RKO (cell line): ENCODE results near the gene CHD2.
"Not testable (repeated sequence)": the region's sequence is repeated elsewhere in the genome, so short reads cannot be mapped to it uniquely, and the experiment has no call there.

Source experiments
- DNase-seq: peaks from one replicate; pipeline ENCODE4 v3.0.0-alpha.2; 2016; ENCODE audit warnings: low spot score

Gene CHD2

GRCh38 chr15:92906563-92907081 lies 6.5 kb downstream of the CHD2 start:
- DNase-seq = peak; percentile 98

DNA sequence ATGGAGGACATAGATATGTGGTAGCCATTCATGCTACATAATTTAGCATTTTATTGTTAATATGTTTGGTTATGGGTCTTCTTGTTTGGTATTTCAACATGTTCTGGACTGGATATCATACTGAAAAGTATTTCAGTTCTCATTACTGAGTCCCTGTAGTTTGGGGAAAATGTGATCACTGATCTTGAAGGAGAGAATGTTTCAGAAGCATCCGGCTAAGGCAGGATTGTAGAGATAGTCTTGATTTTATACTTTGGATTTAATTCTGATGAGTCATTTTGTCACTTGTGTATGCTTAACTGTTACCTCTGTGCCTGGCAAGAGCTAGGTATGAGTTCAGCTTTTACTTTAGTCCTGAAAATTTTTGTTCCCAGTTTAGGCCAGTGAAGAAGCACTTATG lies 7.1 kb downstream of the CHD2 start:
- DNase-seq = no peak

DNA sequence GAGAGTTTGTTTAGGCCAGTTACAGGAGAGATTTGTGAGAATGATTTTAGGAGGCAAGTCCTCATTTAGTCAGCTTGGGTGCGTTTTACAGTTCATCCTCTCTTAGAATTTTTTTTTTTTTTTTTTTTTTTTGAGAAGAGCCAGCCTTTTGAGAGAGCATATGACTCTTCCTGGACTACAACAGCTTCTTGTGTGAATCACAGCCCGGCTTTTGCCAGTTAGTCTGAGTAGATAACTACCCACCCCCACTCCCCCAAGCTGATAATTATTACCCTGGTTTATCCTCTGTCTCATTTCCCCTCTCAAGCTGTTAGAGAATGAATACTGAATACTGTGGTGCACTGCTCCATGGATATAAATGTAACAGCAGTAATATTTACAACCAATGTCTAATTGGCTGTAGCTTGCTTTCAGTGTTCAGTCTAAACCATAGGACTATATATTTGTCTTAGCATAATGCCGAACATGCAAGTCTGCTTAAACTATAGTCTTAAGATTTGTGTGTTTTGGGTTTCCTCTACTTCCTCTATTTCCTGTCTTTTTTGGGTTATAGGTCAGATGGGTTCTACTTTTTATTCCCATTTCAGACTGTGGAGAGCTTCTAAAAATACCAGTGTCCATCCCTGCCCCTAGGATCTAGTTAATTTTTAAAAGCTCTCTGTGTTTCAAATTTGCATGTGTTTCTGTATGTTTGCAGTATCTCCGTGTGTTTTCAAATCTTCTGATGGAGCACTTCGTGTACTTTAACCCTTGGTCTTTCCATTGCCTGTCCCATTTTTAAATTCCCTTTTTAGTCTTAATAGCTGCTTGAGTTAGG lies 8.0 kb downstream of the CHD2 start:
- DNase-seq = peak; percentile 90

GRCh38 chr15:92908713-92909057 lies 8.6 kb downstream of the CHD2 start:
- no peak for DNase-seq

- DNase-seq = no peak
Measured at GRCh38 chr15:92909136-92909781, 9.1 kb downstream of the CHD2 start.

GRCh38 chr15:92910451-92910850 lies 10.3 kb downstream of the CHD2 start:
- no peak for DNase-seq

DNA sequence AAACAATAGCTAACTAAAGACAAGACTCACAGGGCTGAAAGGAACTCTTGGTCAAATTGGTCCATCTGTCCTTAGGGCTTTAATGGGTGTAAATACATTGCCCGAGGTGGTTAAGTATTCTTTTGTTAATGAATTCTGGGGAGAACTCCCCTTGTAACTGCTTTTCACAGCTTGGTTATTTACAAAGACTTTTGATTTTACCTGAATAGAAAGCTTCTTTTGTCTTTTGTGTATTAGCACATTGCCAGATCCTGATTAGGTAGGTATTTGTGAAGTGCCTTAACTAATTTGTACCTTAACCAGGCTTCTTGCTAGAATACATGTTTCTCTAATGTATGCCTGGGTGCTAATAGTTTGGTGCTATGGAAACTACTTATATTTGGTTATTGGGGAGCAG lies 14.0 kb downstream of the CHD2 start:
- no peak for DNase-seq

DNA sequence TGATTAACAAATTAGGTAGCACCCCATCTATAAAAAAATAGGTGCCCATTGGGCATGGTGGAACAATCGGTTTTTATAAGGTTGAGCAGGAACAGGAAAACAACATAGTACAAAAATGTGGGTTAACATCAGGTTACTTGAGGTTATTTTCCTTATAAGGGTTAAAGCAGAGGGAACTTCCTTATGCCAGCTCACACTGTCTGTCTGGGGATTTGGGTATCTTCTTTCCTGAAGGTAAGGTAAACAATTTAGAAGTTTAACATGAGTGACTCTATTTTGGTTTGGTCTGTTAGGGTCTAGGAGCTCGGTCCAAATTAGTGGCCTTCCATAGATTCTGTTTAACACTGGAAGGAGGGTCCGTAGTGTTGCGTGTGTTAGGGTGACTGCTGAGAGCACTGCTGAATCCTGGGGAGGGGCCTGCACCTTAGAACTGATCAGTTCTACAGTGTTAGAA lies 14.7 kb downstream of the CHD2 start:
- DNase-seq = no peak

DNA sequence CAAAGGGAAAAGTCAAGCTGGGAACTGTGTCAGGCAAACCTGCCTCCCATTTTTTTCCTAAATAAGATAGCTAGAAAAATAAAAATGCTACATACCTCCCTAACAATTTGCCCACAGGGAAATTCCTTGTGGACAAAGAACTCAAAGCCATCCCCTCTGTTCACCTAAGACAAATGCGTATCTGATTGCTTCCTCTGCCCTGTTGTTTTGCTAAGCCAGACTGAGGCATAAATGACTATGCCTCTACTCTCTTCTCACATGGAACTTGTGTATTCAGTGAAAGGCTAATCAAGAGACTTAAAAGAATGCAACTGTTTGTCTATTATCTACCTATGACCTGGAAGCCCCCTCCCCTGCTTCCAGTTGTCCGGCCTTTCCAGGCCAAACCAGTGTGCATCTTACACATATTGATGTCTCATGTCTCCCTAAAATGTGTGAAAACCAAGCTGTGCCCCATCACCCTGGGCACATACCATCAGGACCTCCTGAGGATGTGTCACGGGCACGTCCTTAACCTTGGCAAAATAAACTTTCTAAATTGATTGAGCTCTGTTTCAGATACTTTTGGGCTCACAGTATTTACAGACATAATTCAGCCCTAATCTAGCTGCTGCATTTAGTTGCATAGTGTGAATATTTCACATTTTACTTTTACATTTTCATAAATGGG lies 15.8 kb downstream of the CHD2 start:
- DNase-seq = no peak

- peak; percentile 94 for DNase-seq
Measured at GRCh38 chr15:92917598-92918407, 17.7 kb downstream of the CHD2 start.

DNA sequence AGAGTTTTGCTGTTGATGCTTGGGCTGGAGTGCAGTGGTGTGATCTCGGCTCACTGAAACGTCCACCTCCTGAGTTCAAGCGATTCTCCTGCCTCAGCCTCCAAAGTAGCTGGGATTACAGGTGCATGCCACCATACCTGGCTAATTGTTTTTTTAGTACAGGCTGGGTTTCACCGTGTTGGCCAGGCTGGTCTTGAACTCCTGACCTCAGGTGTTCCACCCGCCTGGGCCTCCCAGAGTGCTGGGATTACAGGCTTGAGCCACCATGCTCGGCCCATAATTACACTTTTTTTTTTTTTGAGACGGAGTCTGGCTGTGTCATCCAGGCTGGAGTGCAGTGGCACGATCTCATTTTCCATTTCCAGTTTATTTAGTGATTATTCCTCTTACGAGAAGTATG lies 18.8 kb downstream of the CHD2 start:
- not testable (repeated sequence) for DNase-seq

DNA sequence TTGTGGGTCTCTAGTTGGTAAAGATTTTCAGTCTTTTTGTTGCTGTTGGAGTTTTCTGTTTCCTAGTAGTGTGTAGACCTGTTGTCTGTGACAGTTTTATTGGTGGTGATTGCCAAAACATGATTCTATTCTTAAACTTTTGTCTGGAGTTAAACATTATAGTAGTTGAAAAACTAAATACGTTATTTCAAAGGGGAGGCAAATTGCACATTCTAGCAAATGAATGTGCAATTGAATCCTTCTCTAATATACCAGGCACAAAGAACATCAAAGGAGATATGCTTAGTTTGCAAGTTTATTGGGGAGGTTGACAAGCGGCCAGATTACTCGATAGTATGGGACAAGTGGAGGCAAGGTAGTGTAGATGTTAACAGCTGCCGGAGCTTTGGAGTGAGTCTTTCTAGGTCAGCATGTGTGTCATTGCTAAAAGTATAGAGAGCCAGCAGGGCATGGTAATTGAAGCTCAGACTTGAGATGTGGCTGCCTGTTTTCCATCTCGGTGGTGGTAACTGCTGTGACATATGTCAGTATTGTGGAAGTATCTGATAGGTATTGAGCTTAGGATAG lies 20.6 kb downstream of the CHD2 start:
- DNase-seq = no peak

DNA sequence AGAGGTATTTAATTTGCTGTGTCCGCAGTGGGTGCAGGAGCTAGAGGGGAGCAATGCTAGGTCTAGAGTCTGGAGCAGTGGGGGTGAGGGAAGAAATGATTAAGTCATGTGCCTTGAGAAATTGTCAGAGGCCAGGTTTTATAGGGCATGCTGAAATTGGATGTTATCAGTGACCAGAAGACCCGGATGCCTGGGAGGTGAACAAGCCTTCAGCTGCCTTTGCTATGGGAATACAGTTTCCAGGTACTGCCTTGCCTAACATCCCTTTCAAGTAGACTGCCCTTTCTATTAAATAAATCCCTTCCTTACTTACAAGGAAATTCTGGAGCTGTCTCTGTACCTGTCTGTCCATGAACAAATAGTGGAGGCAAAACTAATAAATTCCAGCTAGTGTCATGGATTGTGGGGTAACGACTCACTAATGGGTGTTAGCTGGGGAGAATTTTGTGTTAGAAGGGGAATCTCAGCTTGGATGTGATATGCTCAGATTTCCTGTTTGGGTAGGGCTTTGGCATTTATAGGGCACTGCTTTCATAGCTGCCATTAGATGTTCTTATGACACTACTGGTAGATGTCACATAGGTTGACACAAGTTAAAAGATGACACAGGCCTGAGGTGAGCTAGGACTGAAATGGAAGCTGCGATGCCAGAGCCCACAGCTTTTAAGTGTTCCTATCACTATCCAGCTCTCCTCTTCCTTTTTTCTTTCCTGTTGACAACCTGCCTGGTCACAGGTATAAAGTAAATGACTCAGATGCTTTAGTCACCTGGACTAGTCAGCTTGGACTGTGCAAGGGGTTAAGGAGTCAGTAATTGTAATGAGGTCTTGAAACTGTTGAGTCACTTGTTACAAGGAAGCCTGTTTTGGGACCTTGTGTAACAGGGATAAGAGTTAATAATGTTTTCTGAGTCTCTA lies 21.3 kb downstream of the CHD2 start:
- DNase-seq = peak; percentile 88

DNA sequence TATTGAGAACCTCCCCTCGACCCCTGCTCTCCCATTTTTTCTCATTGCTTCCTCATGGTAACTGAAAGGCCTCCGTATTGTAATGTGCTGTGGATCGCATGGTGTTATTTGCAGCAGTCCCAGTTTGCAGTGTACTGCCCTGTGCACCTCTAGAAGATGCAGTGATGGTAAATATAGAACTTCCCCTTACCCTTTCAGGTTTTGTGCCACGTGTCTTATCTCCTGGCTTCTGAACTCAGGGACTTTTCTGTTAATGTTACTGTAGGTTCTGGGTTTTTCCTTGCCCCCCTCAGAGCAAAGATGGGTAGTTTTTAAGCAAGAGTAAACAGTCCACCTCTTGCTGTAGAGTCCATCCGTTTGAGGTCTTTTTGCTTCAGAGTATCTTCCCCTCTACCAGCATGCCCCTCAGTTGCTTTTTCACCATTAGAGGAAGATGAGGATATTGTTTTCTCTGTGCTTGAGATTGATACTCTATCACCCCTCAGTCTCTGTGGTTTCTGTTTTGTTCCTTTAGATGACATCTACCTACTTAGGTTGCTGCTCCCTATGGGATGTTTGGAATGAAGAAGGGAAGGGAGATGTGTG lies 22.4 kb downstream of the CHD2 start:
- no peak for DNase-seq

- no peak for DNase-seq
Measured at GRCh38 chr15:92924216-92924615, 24.1 kb downstream of the CHD2 start.

DNA sequence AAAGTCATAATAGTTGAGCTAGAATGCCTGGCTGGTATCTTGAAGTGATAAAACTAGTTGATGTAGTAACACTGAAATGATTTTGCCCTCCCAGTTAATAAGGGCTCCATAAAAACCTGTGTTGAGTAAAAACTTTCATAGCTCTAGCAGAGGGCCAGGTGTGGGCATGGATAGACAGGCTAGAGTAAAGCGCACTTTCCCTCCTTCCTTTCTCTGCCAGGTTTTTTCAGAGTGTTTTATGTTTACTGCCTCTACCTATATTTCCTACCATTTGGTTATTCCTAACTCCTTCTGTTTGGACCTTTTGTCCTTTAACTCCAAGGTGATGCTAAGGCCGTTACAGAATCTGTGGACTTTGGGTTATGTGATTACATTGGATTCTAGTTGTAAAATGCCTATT lies 25.3 kb downstream of the CHD2 start:
- DNase-seq = no peak

DNA sequence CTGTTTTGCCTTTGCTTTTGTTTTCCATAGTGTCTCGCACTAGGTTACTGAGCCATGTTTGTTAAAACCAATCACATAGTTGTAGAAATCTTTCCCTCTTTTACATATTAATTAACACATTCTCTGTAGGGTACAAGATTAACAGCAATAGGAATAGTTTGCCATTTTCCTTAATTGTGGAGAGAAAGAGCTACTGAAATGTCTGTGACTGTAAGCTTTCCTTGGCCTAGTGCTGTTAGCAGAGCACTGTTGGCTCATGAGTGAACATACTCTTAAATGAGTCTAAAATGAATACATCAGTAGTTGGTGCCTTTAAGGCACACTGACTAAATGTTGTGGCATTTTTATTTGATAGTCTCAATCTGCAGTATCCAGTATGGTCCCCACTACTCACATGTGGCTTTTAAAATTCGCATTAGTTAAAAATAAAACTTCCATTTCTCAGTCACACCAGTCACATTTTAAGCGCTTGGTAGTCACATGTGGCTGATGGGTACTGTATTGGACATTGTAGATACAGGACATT lies 28.2 kb downstream of the CHD2 start:
- DNase-seq = no peak

DNA sequence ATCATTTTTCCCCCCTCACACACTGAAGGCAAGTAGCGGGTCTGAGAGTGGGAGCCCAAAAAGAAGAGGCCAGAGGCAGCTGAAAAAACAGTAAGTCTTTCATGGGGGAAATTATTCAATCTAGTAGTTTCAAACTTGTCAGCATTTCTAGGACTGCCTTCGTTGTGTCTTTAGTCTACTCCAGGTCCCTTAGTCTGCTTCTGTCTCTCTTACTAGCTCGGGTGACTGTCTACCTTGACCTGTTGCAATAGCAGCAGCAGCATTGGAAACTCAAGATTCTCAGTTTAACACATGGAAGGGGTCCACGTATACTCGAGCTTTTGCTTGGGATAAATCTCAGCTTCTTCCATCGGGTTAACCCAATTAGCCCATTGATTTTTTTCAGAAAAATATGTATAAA lies 28.9 kb downstream of the CHD2 start:
- DNase-seq = no peak

GRCh38 chr15:92930054-92930621 lies 30.0 kb downstream of the CHD2 start:
- DNase-seq = no peak

DNA sequence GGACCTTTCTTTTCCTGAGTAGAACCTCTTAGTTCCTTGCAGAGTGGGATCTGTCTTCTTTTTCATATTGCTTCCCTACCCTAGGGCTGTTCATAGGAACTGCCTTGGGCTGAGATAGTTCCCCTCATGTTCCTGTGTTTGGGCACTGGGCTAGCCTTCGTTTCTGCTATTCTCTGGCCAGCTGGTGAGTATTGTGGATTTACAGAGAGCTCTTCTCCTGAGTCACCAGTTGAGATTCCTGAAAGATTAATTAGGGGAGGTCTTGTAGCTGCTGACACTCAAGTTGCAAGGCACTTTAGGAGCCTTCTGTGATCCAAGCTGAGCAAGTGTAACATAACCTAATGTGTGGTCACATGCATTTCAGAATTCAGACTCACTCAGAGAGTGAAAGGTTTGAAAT lies 30.7 kb downstream of the CHD2 start:
- peak; percentile 75 for DNase-seq
